BE2C (cell line): ENCODE measurements around the gene TMEM181. TPM values are rescaled to one million over a fixed set of nuclear protein-coding genes. Genes with fewer than 3 reads are reported as not detected.

Source experiments
- DNase-seq: peaks from one replicate; pipeline ENCODE4 v3.0.0-alpha.2; 2020
- H3K27me3 ChIP-seq: fragments of 250-450 bp; sonication (Bioruptor Pico); 2 replicates; pipeline ENCODE4 v1.5.1; 2020; ENCODE audit warnings: mild to moderate bottlenecking
- H3K36me3 ChIP-seq: fragments of 250-450 bp; sonication (Bioruptor Pico); 2 replicates; pipeline ENCODE4 v1.5.1; 2020; ENCODE audit warnings: mild to moderate bottlenecking
- H3K4me1 ChIP-seq: fragments of 250-450 bp; sonication (Bioruptor Pico); 2 replicates; pipeline ENCODE4 v1.5.1; 2020
- H3K4me3 ChIP-seq: 2 replicates; pipeline ENCODE4 v1.5.1; 2011; ENCODE audit warnings: low read depth, low read length
- H3K9me3 ChIP-seq: fragments of 250-450 bp; sonication (Bioruptor Pico); 2 replicates; pipeline ENCODE4 v1.5.1; 2020
- CTCF ChIP-seq: IDR thresholded peaks from 2 replicates; pipeline ENCODE4 v1.5.1; 2012; ENCODE audit warnings: mild to moderate bottlenecking, low read depth, low read length
- polyA plus RNA-seq: library from polyadenylated mRNA; unstranded; fragments of >200 nt; gene quantifications from one replicate; pipeline ENCODE4 v1.2.1, GENCODE V29; 2012; ENCODE audit warnings: low read depth, missing spikeins; ENCODE audit not compliant: insufficient read length, insufficient read depth

Gene TMEM181, protein sequence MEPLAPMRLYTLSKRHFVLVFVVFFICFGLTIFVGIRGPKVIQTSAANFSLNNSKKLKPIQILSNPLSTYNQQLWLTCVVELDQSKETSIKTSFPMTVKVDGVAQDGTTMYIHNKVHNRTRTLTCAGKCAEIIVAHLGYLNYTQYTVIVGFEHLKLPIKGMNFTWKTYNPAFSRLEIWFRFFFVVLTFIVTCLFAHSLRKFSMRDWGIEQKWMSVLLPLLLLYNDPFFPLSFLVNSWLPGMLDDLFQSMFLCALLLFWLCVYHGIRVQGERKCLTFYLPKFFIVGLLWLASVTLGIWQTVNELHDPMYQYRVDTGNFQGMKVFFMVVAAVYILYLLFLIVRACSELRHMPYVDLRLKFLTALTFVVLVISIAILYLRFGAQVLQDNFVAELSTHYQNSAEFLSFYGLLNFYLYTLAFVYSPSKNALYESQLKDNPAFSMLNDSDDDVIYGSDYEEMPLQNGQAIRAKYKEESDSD
- 35.8 TPM for polyA plus RNA-seq

DNA sequence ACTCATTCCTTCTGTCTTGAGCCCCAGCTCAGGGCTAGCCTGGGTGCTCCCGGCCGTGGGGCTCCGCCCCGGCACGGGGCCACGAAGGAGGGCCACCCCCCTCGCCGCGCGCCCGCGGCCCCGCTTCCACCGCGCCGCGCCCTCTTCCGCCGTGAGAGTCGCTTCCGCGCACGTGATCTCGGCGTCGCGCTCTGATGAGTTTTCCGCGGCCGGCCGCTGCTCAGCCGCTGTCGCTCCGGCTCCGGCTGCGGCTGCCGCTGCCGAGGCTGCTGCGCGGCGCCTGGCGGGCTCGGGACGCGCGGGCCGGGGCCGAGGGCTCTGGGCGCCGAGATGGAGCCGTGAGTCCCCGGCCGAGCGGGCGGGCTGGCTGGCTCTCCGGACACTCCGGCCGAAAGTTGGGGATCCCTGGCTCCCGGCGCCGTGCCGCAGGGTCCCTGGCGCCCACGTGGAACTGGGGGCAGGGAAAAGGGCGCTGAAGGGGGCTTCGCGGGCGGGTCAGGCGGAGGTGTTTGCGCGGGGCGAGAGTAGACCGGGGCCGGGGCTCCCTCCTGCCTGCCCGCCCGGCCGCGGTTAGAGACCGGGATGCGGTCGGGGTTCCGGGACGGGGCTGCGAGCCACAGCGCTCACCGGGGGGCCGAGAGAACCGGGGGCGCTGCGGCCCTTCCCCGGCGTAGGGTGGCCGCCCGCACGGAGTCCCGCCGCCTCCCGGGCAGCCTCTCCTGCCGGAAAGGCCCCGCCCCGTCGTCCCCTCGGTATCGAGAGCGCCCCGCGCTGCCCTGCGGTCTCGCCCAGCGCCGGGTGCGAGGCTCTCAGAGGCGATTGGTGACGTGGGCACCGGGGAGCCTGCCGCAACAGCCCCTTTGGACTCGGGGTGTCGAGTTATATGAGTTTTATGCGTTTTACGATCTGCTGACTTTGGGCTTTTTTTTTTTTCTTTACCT is at the start of gene TMEM181:
Gene TMEM181 (plus strand): TSS at position 197 of the 941 bp plus-strand sequence. CDS start 134 bp downstream, at position 331.
- no peaks in the 10 kb centered on the region for H3K9me3 ChIP-seq
- peaks cover 5% of the 10 kb centered on the region for H3K4me1 ChIP-seq
- H3K4me3 ChIP-seq, result peak within 1 kb of the TSS; percentile 67
- H3K36me3 ChIP-seq, result peaks cover 9% of the 10 kb centered on the region; the same call in 1 of the 2 replicates
- H3K27me3 ChIP-seq, result no peaks in the 10 kb centered on the region
- DNase-seq, result peak; percentile 86
- no peak for TF ChIP-seq CTCF

DNA sequence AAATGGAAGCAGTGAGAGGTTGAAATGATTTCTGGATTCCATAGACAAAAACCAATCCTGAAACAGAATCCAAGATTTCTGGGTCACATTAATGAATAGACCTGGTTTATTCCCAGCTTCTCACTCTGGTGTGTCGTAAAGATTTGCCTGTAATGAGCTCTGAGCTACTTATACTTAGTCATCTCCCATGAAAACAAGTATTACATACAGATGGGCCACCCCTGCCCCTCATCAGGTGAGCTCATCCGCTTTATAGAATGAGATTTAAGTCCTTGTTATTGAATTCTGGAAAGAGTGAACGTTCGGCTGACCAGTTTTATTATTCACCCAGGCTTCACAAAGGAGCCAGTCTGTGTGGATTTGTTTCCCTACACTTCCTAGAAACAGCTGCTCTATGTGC is 47.1 kb upstream of the TMEM181 start:
- DNase-seq, result no peak

DNA sequence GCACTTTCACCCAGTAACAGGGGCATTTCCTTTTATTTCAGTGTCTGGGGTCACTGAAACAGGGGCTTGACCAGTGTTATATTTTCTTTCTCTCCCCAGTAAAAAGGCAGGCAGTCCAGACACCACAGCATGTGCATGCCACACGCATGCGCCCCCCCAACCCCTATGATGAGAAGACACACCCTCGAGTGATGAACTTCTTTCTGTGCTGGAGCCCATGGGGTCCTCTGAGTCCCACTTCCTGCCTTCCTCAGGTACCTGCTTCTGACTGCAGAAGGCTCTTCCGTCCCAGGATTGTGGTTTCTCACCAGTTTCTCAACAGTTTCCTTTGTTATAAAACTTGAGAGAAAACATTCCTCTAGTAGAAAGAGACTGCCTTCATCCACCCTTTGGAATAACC is 45.7 kb upstream of the TMEM181 start:
- H3K36me3 ChIP-seq, result no peaks in the 10 kb centered on the region
- peaks cover 6% of the 10 kb centered on the region for H3K4me1 ChIP-seq
- H3K9me3 ChIP-seq, result no peaks in the 10 kb centered on the region; the same call in none of the 2 replicates
- no peak for TF ChIP-seq CTCF
- no peak for DNase-seq
- H3K27me3 ChIP-seq, result no peaks in the 10 kb centered on the region
- no peak overlapping the region for H3K4me3 ChIP-seq

More for the DNA sequence above, 47.1 kb upstream of the TMEM181 start:
- H3K4me3 ChIP-seq, result no peak overlapping the region
- H3K27me3 ChIP-seq, result no peaks in the 10 kb centered on the region
- H3K36me3 ChIP-seq, result no peaks in the 10 kb centered on the region
- no peaks in the 10 kb centered on the region; the same call in none of the 2 replicates for H3K9me3 ChIP-seq
- H3K4me1 ChIP-seq, result peaks cover 4% of the 10 kb centered on the region
- TF ChIP-seq CTCF, result no peak

DNA sequence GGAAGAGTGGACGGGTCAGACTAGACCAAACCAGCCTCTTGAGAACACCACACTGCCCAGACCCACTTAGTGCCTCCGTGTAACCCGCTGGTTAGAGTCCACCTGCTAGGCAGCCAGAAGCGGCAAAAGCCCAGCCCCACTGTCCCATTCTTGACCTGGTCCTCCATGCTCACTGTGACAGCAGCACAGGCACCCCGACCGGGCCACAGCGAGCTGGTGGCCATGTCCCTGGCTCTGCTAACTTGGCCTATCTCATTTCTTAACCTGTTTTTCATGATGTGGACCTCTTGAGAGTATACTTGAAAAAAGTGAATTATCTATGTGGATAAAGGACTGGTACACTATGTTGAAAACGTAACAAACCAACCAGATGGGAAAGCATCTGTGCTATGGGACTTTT is 44.9 kb upstream of the TMEM181 start:
- H3K27me3 ChIP-seq, result no peaks in the 10 kb centered on the region
- DNase-seq, result no peak
- H3K36me3 ChIP-seq, result no peaks in the 10 kb centered on the region
- peaks cover 6% of the 10 kb centered on the region for H3K4me1 ChIP-seq
- no peak overlapping the region for H3K4me3 ChIP-seq
- H3K9me3 ChIP-seq, result no peaks in the 10 kb centered on the region; the same call in none of the 2 replicates
- no peak for TF ChIP-seq CTCF

DNA sequence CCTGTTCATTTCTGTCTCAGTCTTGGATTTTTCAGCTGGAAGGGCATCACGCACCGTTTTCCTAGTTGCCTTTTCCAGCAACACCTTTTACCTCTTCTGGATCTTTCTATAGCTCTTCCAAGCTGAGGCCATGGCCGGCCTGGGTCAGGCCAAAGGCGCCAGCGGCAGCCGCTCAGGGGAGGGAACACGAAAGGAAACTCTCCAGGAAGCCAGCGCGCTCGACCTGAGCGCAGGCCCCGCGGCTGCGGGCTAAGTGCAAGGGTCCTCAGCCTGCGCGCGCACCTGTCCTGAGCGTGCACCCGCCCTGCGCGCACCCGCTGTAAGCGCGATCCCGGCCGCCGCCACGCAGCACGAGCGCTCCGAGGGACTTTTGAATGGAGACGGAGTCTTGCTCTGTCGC is 43.8 kb upstream of the TMEM181 start:
- Histone ChIP-seq H3K4me3 (no peak overlapping the region), H3K36me3 (no peaks in the 10 kb centered on the region), H3K27me3 (no peaks in the 10 kb centered on the region), H3K4me1 (peaks cover 6% of the 10 kb centered on the region), H3K9me3 (no peaks in the 10 kb centered on the region; the same call in none of the 2 replicates)
- no peak for TF ChIP-seq CTCF
- DNase-seq, result no peak
